ENCODE measurements around the gene ELMO3. TPM values are rescaled to one million over a fixed set of nuclear protein-coding genes. Genes with fewer than 3 reads are reported as not detected.
A peak's percentile ranks its signal among the peaks of the same experiment; 100 is the strongest.

Gene ELMO3
- polyA plus RNA-seq, 1 donor from 2014 or later, result 2.2 TPM

DNA sequence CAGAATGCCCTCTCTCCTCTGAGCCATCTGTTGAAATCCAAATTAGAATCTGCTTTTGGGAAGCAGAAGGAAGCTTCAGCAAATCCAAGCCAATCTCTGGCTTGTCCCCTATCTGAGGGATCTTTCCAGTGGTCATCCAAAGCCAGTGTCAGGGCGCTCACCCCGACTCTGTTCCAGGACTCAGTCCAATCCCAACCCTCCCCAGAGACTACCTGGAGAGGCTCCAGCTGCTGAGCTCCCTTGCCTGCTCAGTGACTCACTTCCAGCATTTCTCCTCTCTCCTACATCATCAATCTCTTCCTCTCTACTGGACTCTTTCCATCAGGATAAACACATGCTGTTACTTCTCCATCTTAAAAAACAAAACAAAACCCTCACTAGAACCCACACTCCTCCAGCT is 17.6 kb upstream of the ELMO3 start:
- Histone ChIP-seq H3K9me3 (ENCODE audit: low read length) (no peaks in the 10 kb centered on the region), H2AFZ (ENCODE audit: low read depth, low read length) (no peak overlapping the region), H3K9ac (ENCODE audit: low read length) (no peak overlapping the region), H3K36me3 (ENCODE audit: insufficient read depth, low read length) (no peaks in the 10 kb centered on the region), H4K20me1 (ENCODE audit: insufficient read depth) (peaks cover 9% of the 10 kb centered on the region), H3F3A (ENCODE audit: insufficient read depth, low read length, poor library complexity, severe bottlenecking) (no peaks in the 10 kb centered on the region), H3K9me2 (ENCODE audit: insufficient read depth, low read length) (no peaks in the 10 kb centered on the region), H3K79me2 (replicated peaks; ENCODE audit: insufficient read depth, low read length) (peaks cover 24% of the 10 kb centered on the region), H3K27me3 (ENCODE audit: insufficient read depth, low read depth, low read length) (peaks cover 20% of the 10 kb centered on the region), H3K4me2 (ENCODE audit: low read length) (peak overlapping the region; percentile 19), H3K27ac (ENCODE audit: low read length) (no peak overlapping the region), H3K4me3 (ENCODE audit: low read length) (peak overlapping the region; percentile 91)
- TF ChIP-seq EP300 (conservative IDR thresholded peaks at IDR 0.05; ENCODE audit: poor library complexity, severe bottlenecking) (no peak), RAD21 (conservative IDR thresholded peaks at IDR 0.05) (no peak), TAF1 (IDR thresholded peaks at IDR 0.05; ENCODE audit: low read depth) (no peak), MXI1 (conservative IDR thresholded peaks at IDR 0.05; ENCODE audit: poor library complexity, severe bottlenecking) (no peak), EZH2 (IDR thresholded peaks at IDR 0.05; ENCODE audit: borderline replicate concordance, insufficient read depth, low read length, poor library complexity, severe bottlenecking) (no peak), POLR2AphosphoS5 (IDR thresholded peaks at IDR 0.05) (no peak), SMC3 (conservative IDR thresholded peaks at IDR 0.05; ENCODE audit: poor library complexity) (no peak)
- TF ChIP-seq, protein P1, sequence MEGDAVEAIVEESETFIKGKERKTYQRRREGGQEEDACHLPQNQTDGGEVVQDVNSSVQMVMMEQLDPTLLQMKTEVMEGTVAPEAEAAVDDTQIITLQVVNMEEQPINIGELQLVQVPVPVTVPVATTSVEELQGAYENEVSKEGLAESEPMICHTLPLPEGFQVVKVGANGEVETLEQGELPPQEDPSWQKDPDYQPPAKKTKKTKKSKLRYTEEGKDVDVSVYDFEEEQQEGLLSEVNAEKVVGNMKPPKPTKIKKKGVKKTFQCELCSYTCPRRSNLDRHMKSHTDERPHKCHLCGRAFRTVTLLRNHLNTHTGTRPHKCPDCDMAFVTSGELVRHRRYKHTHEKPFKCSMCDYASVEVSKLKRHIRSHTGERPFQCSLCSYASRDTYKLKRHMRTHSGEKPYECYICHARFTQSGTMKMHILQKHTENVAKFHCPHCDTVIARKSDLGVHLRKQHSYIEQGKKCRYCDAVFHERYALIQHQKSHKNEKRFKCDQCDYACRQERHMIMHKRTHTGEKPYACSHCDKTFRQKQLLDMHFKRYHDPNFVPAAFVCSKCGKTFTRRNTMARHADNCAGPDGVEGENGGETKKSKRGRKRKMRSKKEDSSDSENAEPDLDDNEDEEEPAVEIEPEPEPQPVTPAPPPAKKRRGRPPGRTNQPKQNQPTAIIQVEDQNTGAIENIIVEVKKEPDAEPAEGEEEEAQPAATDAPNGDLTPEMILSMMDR (IDR thresholded peaks at IDR 0.05; ENCODE audit: poor library complexity, severe bottlenecking), result no peak
- TF ChIP-seq, protein P2, sequence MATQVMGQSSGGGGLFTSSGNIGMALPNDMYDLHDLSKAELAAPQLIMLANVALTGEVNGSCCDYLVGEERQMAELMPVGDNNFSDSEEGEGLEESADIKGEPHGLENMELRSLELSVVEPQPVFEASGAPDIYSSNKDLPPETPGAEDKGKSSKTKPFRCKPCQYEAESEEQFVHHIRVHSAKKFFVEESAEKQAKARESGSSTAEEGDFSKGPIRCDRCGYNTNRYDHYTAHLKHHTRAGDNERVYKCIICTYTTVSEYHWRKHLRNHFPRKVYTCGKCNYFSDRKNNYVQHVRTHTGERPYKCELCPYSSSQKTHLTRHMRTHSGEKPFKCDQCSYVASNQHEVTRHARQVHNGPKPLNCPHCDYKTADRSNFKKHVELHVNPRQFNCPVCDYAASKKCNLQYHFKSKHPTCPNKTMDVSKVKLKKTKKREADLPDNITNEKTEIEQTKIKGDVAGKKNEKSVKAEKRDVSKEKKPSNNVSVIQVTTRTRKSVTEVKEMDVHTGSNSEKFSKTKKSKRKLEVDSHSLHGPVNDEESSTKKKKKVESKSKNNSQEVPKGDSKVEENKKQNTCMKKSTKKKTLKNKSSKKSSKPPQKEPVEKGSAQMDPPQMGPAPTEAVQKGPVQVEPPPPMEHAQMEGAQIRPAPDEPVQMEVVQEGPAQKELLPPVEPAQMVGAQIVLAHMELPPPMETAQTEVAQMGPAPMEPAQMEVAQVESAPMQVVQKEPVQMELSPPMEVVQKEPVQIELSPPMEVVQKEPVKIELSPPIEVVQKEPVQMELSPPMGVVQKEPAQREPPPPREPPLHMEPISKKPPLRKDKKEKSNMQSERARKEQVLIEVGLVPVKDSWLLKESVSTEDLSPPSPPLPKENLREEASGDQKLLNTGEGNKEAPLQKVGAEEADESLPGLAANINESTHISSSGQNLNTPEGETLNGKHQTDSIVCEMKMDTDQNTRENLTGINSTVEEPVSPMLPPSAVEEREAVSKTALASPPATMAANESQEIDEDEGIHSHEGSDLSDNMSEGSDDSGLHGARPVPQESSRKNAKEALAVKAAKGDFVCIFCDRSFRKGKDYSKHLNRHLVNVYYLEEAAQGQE (IDR thresholded peaks at IDR 0.05; ENCODE audit: borderline replicate concordance), result no peak

DNA sequence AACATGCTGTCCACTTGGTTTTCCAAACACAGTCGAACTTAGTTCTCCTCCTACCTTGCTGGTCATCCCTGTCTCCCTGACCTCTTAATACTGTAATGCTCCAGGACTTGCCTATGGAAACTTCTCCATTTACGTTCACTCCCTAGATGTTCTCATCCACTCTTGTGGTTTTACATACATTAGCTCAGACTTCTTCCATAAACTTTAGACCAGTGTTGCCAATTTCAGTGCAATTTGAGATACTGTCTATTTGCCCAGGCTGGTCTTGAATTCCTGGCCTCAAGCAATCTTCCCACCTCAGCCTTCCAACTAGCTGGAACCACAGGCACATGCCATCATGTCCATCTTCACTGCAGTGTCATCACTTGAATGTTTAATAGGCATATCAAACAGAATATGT is 16.6 kb upstream of the ELMO3 start:
- peaks cover 19% of the 10 kb centered on the region for H3K27me3 ChIP-seq (ENCODE audit: insufficient read depth, low read depth, low read length)
- TF ChIP-seq SMC3 (conservative IDR thresholded peaks at IDR 0.05; ENCODE audit: poor library complexity), result no peak
- TF ChIP-seq MXI1 (conservative IDR thresholded peaks at IDR 0.05; ENCODE audit: poor library complexity, severe bottlenecking), result no peak
- H3K79me2 ChIP-seq (replicated peaks; ENCODE audit: insufficient read depth, low read length), result peaks cover 24% of the 10 kb centered on the region
- H3F3A ChIP-seq (ENCODE audit: insufficient read depth, low read length, poor library complexity, severe bottlenecking), result no peaks in the 10 kb centered on the region
- H3K9me3 ChIP-seq (ENCODE audit: low read length), result no peaks in the 10 kb centered on the region
- no peak overlapping the region for H2AFZ ChIP-seq (ENCODE audit: low read depth, low read length)
- peak overlapping the region; percentile 91 for H3K4me3 ChIP-seq (ENCODE audit: low read length)
- H3K27ac ChIP-seq (ENCODE audit: low read length), result no peak overlapping the region
- peaks cover 9% of the 10 kb centered on the region for H4K20me1 ChIP-seq (ENCODE audit: insufficient read depth)
- H3K9me2 ChIP-seq (ENCODE audit: insufficient read depth, low read length), result no peaks in the 10 kb centered on the region
- peak overlapping the region; percentile 94 for H3K9ac ChIP-seq (ENCODE audit: low read length)
- H3K4me2 ChIP-seq (ENCODE audit: low read length), result peak overlapping the region; percentile 76
- H3K36me3 ChIP-seq (ENCODE audit: insufficient read depth, low read length), result no peaks in the 10 kb centered on the region

DNA sequence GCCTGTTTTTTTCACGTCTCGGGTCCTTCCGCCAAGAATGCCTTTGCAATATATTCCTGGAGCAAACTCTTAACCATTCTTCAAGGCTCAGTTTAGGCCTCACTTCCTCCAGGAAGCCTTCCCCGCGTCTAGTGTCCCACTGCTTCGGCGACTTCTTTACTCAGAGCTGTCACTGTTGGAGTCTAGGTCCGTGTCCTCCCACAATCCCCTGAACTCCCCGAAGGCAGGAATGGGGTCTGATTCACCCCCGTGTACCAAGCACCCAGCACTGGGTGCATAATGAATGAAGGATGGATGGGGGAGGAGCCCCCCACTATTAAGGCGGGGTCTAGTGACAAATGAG is 15.7 kb upstream of the ELMO3 start:
- peak overlapping the region; percentile 59 for H2AFZ ChIP-seq (ENCODE audit: low read depth, low read length)
- peaks cover 1% of the 10 kb centered on the region for H4K20me1 ChIP-seq (ENCODE audit: insufficient read depth)
- H3K27me3 ChIP-seq (ENCODE audit: insufficient read depth, low read depth, low read length), result peaks cover 14% of the 10 kb centered on the region
- no peaks in the 10 kb centered on the region for H3K9me2 ChIP-seq (ENCODE audit: insufficient read depth, low read length)
- H3K79me2 ChIP-seq (replicated peaks; ENCODE audit: insufficient read depth, low read length), result peaks cover 24% of the 10 kb centered on the region
- peak overlapping the region; percentile 94 for H3K9ac ChIP-seq (ENCODE audit: low read length)
- peak overlapping the region; percentile 93 for H3K27ac ChIP-seq (ENCODE audit: low read length)
- no peak for TF ChIP-seq RAD21 (conservative IDR thresholded peaks at IDR 0.05)
- TF ChIP-seq SMC3 (conservative IDR thresholded peaks at IDR 0.05; ENCODE audit: poor library complexity), result no peak
- TF ChIP-seq, protein P1 (IDR thresholded peaks at IDR 0.05; ENCODE audit: poor library complexity, severe bottlenecking), result no peak
- TF ChIP-seq MXI1 (conservative IDR thresholded peaks at IDR 0.05; ENCODE audit: poor library complexity, severe bottlenecking), result no peak
- TF ChIP-seq POLR2AphosphoS5 (IDR thresholded peaks at IDR 0.05), result no peak
- no peak for TF ChIP-seq TAF1 (IDR thresholded peaks at IDR 0.05; ENCODE audit: low read depth)
- no peak for TF ChIP-seq EZH2 (IDR thresholded peaks at IDR 0.05; ENCODE audit: borderline replicate concordance, insufficient read depth, low read length, poor library complexity, severe bottlenecking)
- TF ChIP-seq, protein P2 (IDR thresholded peaks at IDR 0.05; ENCODE audit: borderline replicate concordance), result no peak
- TF ChIP-seq EP300 (conservative IDR thresholded peaks at IDR 0.05; ENCODE audit: poor library complexity, severe bottlenecking), result no peak
- peak overlapping the region; percentile 91 for H3K4me3 ChIP-seq (ENCODE audit: low read length)
- H3F3A ChIP-seq (ENCODE audit: insufficient read depth, low read length, poor library complexity, severe bottlenecking), result no peaks in the 10 kb centered on the region
- H3K36me3 ChIP-seq (ENCODE audit: insufficient read depth, low read length), result no peaks in the 10 kb centered on the region
- peak overlapping the region; percentile 76 for H3K4me2 ChIP-seq (ENCODE audit: low read length)
- H3K9me3 ChIP-seq (ENCODE audit: low read length), result no peaks in the 10 kb centered on the region

Measured in neural cell (in vitro differentiated cells).